ENCODE measurements around the gene CHCHD6. TPM values are rescaled to one million over a fixed set of nuclear protein-coding genes. Genes with fewer than 3 reads are reported as not detected.

Gene CHCHD6
- total RNA-seq, result 10 to 100 TPM in 1 of 2 donors, 1 to 10 TPM in 1; 9.9 to 15.5 TPM

- peak; percentile 99 for ATAC-seq (replicated peaks in 1 of 2)
- no peaks in the 10 kb centered on the region for H3K36me3 Mint-ChIP-seq (ENCODE audit: insufficient read depth in 2 of 2)
- H3K27ac Mint-ChIP-seq, result peak within 1 kb of the TSS; percentile 59
- peaks cover 25% of the 10 kb centered on the region for H3K4me1 Mint-ChIP-seq (ENCODE audit: low read depth)
- peak; percentile 94 to 97 for DNase-seq
- peak within 1 kb of the TSS; percentile 97 to 99 for H3K4me3 Mint-ChIP-seq
- H3K27me3 Mint-ChIP-seq (ENCODE audit: low read depth), result peaks cover 25% of the 10 kb centered on the region
- H3K9me3 Mint-ChIP-seq, result no peaks in the 10 kb centered on the region
Measured at GRCh38 chr3:126703512-126704493, at the start of gene CHCHD6. CHCHD6 (plus strand) TSS chr3:126704240; CDS start chr3:126704313, 73 bp downstream.

- ATAC-seq (replicated peaks in 1 of 2) (peak; percentile 93 to 94), DNase-seq (peak; percentile 84 to 85)
- H3K36me3 Mint-ChIP-seq (ENCODE audit: insufficient read depth in 2 of 2), result no peaks in the 10 kb centered on the region
- no peaks in the 10 kb centered on the region for H3K9me3 Mint-ChIP-seq
- H3K27me3 Mint-ChIP-seq (ENCODE audit: low read depth), result no peaks in the 10 kb centered on the region
- peak within 1 kb of the TSS; percentile 48 for H3K27ac Mint-ChIP-seq
- peak within 1 kb of the TSS; percentile 84 to 87 for H3K4me3 Mint-ChIP-seq
- H3K4me1 Mint-ChIP-seq (ENCODE audit: low read depth), result no peaks in the 10 kb centered on the region
Measured at GRCh38 chr3:126654571-126655383, 49.3 kb upstream of the CHCHD6 start, which contains the start of gene TXNRD3. TXNRD3 (minus strand) TSS chr3:126655124.

GRCh38 chr3:126655887-126656286 lies 48.2 kb upstream of the CHCHD6 start:
- H3K4me3 Mint-ChIP-seq, result peak overlapping the region; percentile 84 to 87
- H3K27me3 Mint-ChIP-seq (ENCODE audit: low read depth), result no peaks in the 10 kb centered on the region
- ATAC-seq (replicated peaks in 1 of 2) (no peak), DNase-seq (no peak)
- H3K4me1 Mint-ChIP-seq (ENCODE audit: low read depth), result no peaks in the 10 kb centered on the region
- no peaks in the 10 kb centered on the region for H3K9me3 Mint-ChIP-seq
- H3K36me3 Mint-ChIP-seq (ENCODE audit: insufficient read depth in 2 of 2), result no peaks in the 10 kb centered on the region
- H3K27ac Mint-ChIP-seq, result no peak overlapping the region

- Mint-ChIP-seq H3K36me3 (ENCODE audit: insufficient read depth in 2 of 2) (no peaks in the 10 kb centered on the region), H3K27me3 (ENCODE audit: low read depth) (no peaks in the 10 kb centered on the region), H3K4me3 (no peak overlapping the region), H3K4me1 (ENCODE audit: low read depth) (no peaks in the 10 kb centered on the region), H3K9me3 (no peaks in the 10 kb centered on the region), H3K27ac (no peak overlapping the region)
- no peak for DNase-seq
- no peak for ATAC-seq (replicated peaks in 1 of 2)
Measured at GRCh38 chr3:126656371-126657134, 47.5 kb upstream of the CHCHD6 start.

- no peaks in the 10 kb centered on the region for H3K4me1 Mint-ChIP-seq (ENCODE audit: low read depth)
- no peaks in the 10 kb centered on the region for H3K9me3 Mint-ChIP-seq
- no peak for ATAC-seq (replicated peaks in 1 of 2)
- H3K4me3 Mint-ChIP-seq, result no peak overlapping the region
- no peak for DNase-seq
- H3K27me3 Mint-ChIP-seq (ENCODE audit: low read depth), result no peaks in the 10 kb centered on the region
- no peaks in the 10 kb centered on the region for H3K36me3 Mint-ChIP-seq (ENCODE audit: insufficient read depth in 2 of 2)
- no peak overlapping the region for H3K27ac Mint-ChIP-seq
Measured at GRCh38 chr3:126657901-126658300, 46.1 kb upstream of the CHCHD6 start.

- Mint-ChIP-seq H3K27me3 (ENCODE audit: low read depth) (no peaks in the 10 kb centered on the region), H3K4me1 (ENCODE audit: low read depth) (no peaks in the 10 kb centered on the region), H3K9me3 (no peaks in the 10 kb centered on the region), H3K36me3 (ENCODE audit: insufficient read depth in 2 of 2) (no peaks in the 10 kb centered on the region), H3K4me3 (no peak overlapping the region), H3K27ac (no peak overlapping the region)
- DNase-seq (no peak), ATAC-seq (replicated peaks in 1 of 2) (no peak)
Measured at GRCh38 chr3:126658584-126658983, 45.5 kb upstream of the CHCHD6 start.

GRCh38 chr3:126659915-126660886 lies 43.8 kb upstream of the CHCHD6 start:
- Mint-ChIP-seq H3K4me1 (ENCODE audit: low read depth) (no peaks in the 10 kb centered on the region), H3K4me3 (no peak overlapping the region), H3K27ac (no peak overlapping the region), H3K9me3 (no peaks in the 10 kb centered on the region), H3K36me3 (ENCODE audit: insufficient read depth in 2 of 2) (no peaks in the 10 kb centered on the region), H3K27me3 (ENCODE audit: low read depth) (no peaks in the 10 kb centered on the region)
- DNase-seq (no peak), ATAC-seq (replicated peaks in 1 of 2) (no peak)

GRCh38 chr3:126661532-126662364 lies 42.3 kb upstream of the CHCHD6 start:
- Mint-ChIP-seq H3K4me3 (no peak overlapping the region), H3K36me3 (ENCODE audit: insufficient read depth in 2 of 2) (no peaks in the 10 kb centered on the region), H3K4me1 (ENCODE audit: low read depth) (no peaks in the 10 kb centered on the region), H3K9me3 (no peaks in the 10 kb centered on the region), H3K27me3 (ENCODE audit: low read depth) (no peaks in the 10 kb centered on the region), H3K27ac (no peak overlapping the region)
- ATAC-seq (replicated peaks in 1 of 2), result no peak
- DNase-seq, result no peak

- DNase-seq (no peak), ATAC-seq (replicated peaks in 1 of 2) (no peak)
- Mint-ChIP-seq H3K36me3 (ENCODE audit: insufficient read depth in 2 of 2) (no peaks in the 10 kb centered on the region), H3K4me3 (no peak overlapping the region), H3K9me3 (no peaks in the 10 kb centered on the region), H3K27ac (no peak overlapping the region), H3K27me3 (ENCODE audit: low read depth) (no peaks in the 10 kb centered on the region), H3K4me1 (ENCODE audit: low read depth) (no peaks in the 10 kb centered on the region)
Measured at GRCh38 chr3:126663257-126663656, 40.8 kb upstream of the CHCHD6 start.

GRCh38 chr3:126663750-126664149 lies 40.3 kb upstream of the CHCHD6 start:
- Mint-ChIP-seq H3K36me3 (ENCODE audit: insufficient read depth in 2 of 2) (no peaks in the 10 kb centered on the region), H3K27ac (no peak overlapping the region), H3K4me3 (no peak overlapping the region), H3K9me3 (no peaks in the 10 kb centered on the region), H3K4me1 (ENCODE audit: low read depth) (no peaks in the 10 kb centered on the region), H3K27me3 (ENCODE audit: low read depth) (no peaks in the 10 kb centered on the region)
- ATAC-seq (replicated peaks in 1 of 2) (no peak), DNase-seq (no peak)

- Mint-ChIP-seq H3K9me3 (peaks cover 0 to 1% of the 10 kb centered on the region in 2 donors), H3K27ac (no peak overlapping the region), H3K4me3 (no peak overlapping the region), H3K36me3 (ENCODE audit: insufficient read depth in 2 of 2) (peaks cover 0 to 1% of the 10 kb centered on the region in 2 donors), H3K4me1 (ENCODE audit: low read depth) (no peaks in the 10 kb centered on the region), H3K27me3 (ENCODE audit: low read depth) (no peaks in the 10 kb centered on the region)
- ATAC-seq (replicated peaks in 1 of 2), result no peak
- no peak for DNase-seq
Measured at GRCh38 chr3:126664591-126665214, 39.3 kb upstream of the CHCHD6 start.
